GM12892 (cell line): ENCODE results near the gene CDC5L.

ENCODE experiments used
- POLR2A ChIP-seq: IDR thresholded peaks from 2 replicates; pipeline ENCODE4 v1.6.1; 2011; ENCODE audit warnings: low read depth, low read length, control low read depth
- POLR2AphosphoS5 ChIP-seq: IDR thresholded peaks from 2 replicates; pipeline ENCODE4 v1.6.1; 2011; ENCODE audit warnings: low read depth, low read length, control low read depth
- TAF1 ChIP-seq: IDR thresholded peaks from 2 replicates; pipeline ENCODE4 v1.6.1; 2011; ENCODE audit warnings: low read depth, mild to moderate bottlenecking, control low read depth, low read length, borderline replicate concordance

DNA sequence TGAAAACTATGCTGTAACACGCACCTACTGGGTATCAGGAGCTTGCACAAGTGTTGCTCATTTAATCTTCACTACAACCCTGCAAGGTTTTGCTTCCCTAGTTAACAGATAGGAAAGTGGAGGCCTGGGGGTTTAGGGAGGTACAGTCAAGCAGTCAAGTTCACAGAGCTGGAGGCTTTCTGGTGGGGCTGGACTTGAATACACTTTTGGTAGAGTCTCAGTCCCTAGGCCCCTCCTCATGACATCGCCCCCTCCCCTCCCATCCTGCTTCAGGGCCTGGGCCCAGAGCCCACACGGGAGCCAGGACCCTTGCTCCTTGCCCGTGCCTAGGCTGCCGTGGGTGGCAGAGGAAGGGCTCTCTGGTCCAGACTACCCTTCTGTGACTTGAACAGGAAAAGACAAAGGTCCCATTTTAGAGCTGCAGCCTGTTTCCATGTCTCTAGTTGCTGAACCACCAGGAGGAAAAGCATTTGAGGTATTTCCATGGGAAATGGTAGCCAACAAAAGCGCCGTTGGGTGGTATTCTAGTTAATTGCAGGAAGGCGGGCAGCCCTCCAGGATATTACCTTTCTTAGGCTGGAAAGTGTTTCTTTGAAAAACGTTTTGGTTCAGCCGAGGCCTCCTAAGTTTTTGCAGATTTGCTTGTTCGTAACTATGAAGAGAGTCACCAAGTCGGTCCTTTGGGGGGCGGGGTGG, 84.9 kb downstream of the CDC5L start:
- TF ChIP-seq POLR2AphosphoS5 (no peak), POLR2A (no peak), TAF1 (no peak)
